T-helper 17 cell (primary cell): ENCODE data around the gene ARHGEF26. TPM values are rescaled to one million over a fixed set of nuclear protein-coding genes. Genes with fewer than 3 reads are reported as not detected.

Experiments used
- ATAC-seq: fragments of 150-1000 bp; cut with Tn5 transposase; 2 replicates; pipeline ENCODE4 v1.10.0; 2021; ENCODE audit warnings: mild to moderate bottlenecking, moderate library complexity
- DNase-seq, 3 donors: peaks; one replicate each; pipeline versions ENCODE4 v3.0.0 to v3.0.0-alpha.2; 2020 to 2021
- H3K9me3 ChIP-seq: one replicate; pipeline ENCODE4 v1.7.0; 2013; ENCODE audit warnings: low read length, mild to moderate bottlenecking; ENCODE audit not compliant: control insufficient read depth, poor library complexity, severe bottlenecking
- H3K27ac Mint-ChIP-seq: one replicate; pipeline ENCODE4 v1.8.0; 2022; ENCODE audit warnings: mild to moderate bottlenecking, moderate library complexity, mixed read lengths
- H3K27me3 Mint-ChIP-seq: one replicate; pipeline ENCODE4 v1.8.0; 2022; ENCODE audit warnings: mixed read lengths
- H3K36me3 Mint-ChIP-seq: one replicate; pipeline ENCODE4 v1.8.0; 2022; ENCODE audit warnings: low read depth, mixed read lengths
- H3K4me1 Mint-ChIP-seq: one replicate; pipeline ENCODE4 v1.8.0; 2022; ENCODE audit warnings: mild to moderate bottlenecking, mixed read lengths
- H3K4me3 Mint-ChIP-seq: one replicate; pipeline ENCODE4 v1.8.0; 2022; ENCODE audit warnings: mild to moderate bottlenecking, moderate library complexity, mixed read lengths
- total RNA-seq, 4 donors: library from RNA in 2 of 4; stranded (reverse) in 2 of 4; gene quantifications; one replicate each; pipeline ENCODE4 v1.2.3 and lab custom pipeline; 2022 to 2026

The ARHGEF26 gene
- total RNA-seq, 2 donors from 2014 or later: not detected

GRCh38 chr3:154100556-154100955 lies 20.6 kb upstream of the ARHGEF26 start:
- H3K36me3 Mint-ChIP-seq: no peaks in the 10 kb centered on the region
- DNase-seq (no peak), ATAC-seq (no peak)
- H3K4me1 Mint-ChIP-seq: peaks cover 2% of the 10 kb centered on the region
- H3K9me3 ChIP-seq: no peaks in the 10 kb centered on the region
- peaks cover 12% of the 10 kb centered on the region for H3K27me3 Mint-ChIP-seq
- no peak overlapping the region for H3K27ac Mint-ChIP-seq
- H3K4me3 Mint-ChIP-seq: no peak overlapping the region

- ATAC-seq (no peak), DNase-seq (no peak)
- H3K27me3 Mint-ChIP-seq: peaks cover 14% of the 10 kb centered on the region
- H3K4me3 Mint-ChIP-seq: no peak overlapping the region
- no peaks in the 10 kb centered on the region for H3K9me3 ChIP-seq
- no peak overlapping the region for H3K27ac Mint-ChIP-seq
- no peaks in the 10 kb centered on the region for H3K36me3 Mint-ChIP-seq
- H3K4me1 Mint-ChIP-seq: peaks cover 2% of the 10 kb centered on the region
These were observed 19.9 kb upstream of the ARHGEF26 start for GRCh38 chr3:154101250-154101649.

GRCh38 chr3:154102225-154102624 lies 19.0 kb upstream of the ARHGEF26 start:
- Mint-ChIP-seq H3K4me1 (no peaks in the 10 kb centered on the region), H3K27ac (no peak overlapping the region), H3K36me3 (no peaks in the 10 kb centered on the region), H3K4me3 (no peak overlapping the region), H3K27me3 (peaks cover 20% of the 10 kb centered on the region)
- H3K9me3 ChIP-seq: no peaks in the 10 kb centered on the region
- ATAC-seq (no peak), DNase-seq (no peak)

GRCh38 chr3:154105218-154105975 lies 15.8 kb upstream of the ARHGEF26 start:
- Mint-ChIP-seq H3K4me3 (no peak overlapping the region), H3K4me1 (no peaks in the 10 kb centered on the region), H3K27me3 (peaks cover 34% of the 10 kb centered on the region), H3K36me3 (no peaks in the 10 kb centered on the region), H3K27ac (no peak overlapping the region)
- ATAC-seq: no peak
- H3K9me3 ChIP-seq: no peaks in the 10 kb centered on the region
- DNase-seq: no peak

GRCh38 chr3:154111365-154111935 lies 9.7 kb upstream of the ARHGEF26 start:
- Mint-ChIP-seq H3K27me3 (peaks cover 55% of the 10 kb centered on the region), H3K36me3 (no peaks in the 10 kb centered on the region), H3K27ac (no peak overlapping the region), H3K4me1 (peaks cover 2% of the 10 kb centered on the region), H3K4me3 (no peak overlapping the region)
- H3K9me3 ChIP-seq: no peaks in the 10 kb centered on the region
- ATAC-seq: no peak
- DNase-seq: no peak

GRCh38 chr3:154112146-154112852 lies 8.9 kb upstream of the ARHGEF26 start:
- Mint-ChIP-seq H3K36me3 (no peaks in the 10 kb centered on the region), H3K4me3 (no peak overlapping the region), H3K27ac (no peak overlapping the region), H3K4me1 (peaks cover 2% of the 10 kb centered on the region), H3K27me3 (peaks cover 53% of the 10 kb centered on the region)
- no peaks in the 10 kb centered on the region for H3K9me3 ChIP-seq
- DNase-seq (no peak), ATAC-seq (no peak)

GRCh38 chr3:154113609-154114008 lies 7.6 kb upstream of the ARHGEF26 start:
- Mint-ChIP-seq H3K4me1 (peaks cover 2% of the 10 kb centered on the region), H3K4me3 (no peak overlapping the region), H3K27ac (no peak overlapping the region), H3K36me3 (no peaks in the 10 kb centered on the region), H3K27me3 (peaks cover 59% of the 10 kb centered on the region)
- ATAC-seq (no peak), DNase-seq (no peak)
- H3K9me3 ChIP-seq: no peaks in the 10 kb centered on the region

- Mint-ChIP-seq H3K27ac (no peak overlapping the region), H3K4me3 (no peak overlapping the region), H3K36me3 (no peaks in the 10 kb centered on the region), H3K4me1 (peaks cover 2% of the 10 kb centered on the region), H3K27me3 (peaks cover 68% of the 10 kb centered on the region)
- DNase-seq: no peak
- ATAC-seq: no peak
- H3K9me3 ChIP-seq: no peaks in the 10 kb centered on the region
These were observed 5.9 kb upstream of the ARHGEF26 start for GRCh38 chr3:154115332-154115731.

- Mint-ChIP-seq H3K36me3 (no peaks in the 10 kb centered on the region), H3K27me3 (peaks cover 75% of the 10 kb centered on the region), H3K27ac (no peak overlapping the region), H3K4me3 (peak overlapping the region; percentile 86), H3K4me1 (peaks cover 13% of the 10 kb centered on the region)
- ATAC-seq: no peak
- H3K9me3 ChIP-seq: no peaks in the 10 kb centered on the region
- no peak for DNase-seq
These were observed 1.2 kb upstream of the ARHGEF26 start for GRCh38 chr3:154119951-154120350.

GRCh38 chr3:154121701-154122551 lies 736 bp downstream of the ARHGEF26 start:
- Mint-ChIP-seq H3K36me3 (no peaks in the 10 kb centered on the region), H3K27ac (no peak overlapping the region), H3K4me1 (peaks cover 13% of the 10 kb centered on the region), H3K27me3 (peaks cover 85% of the 10 kb centered on the region), H3K4me3 (peak overlapping the region; percentile 86)
- no peaks in the 10 kb centered on the region for H3K9me3 ChIP-seq
- ATAC-seq: peak; percentile 61
- no peak for DNase-seq

GRCh38 chr3:154122552-154122911 lies 1.3 kb downstream of the ARHGEF26 start:
- peaks cover 80% of the 10 kb centered on the region for H3K27me3 Mint-ChIP-seq
- H3K4me1 Mint-ChIP-seq: peaks cover 13% of the 10 kb centered on the region
- H3K9me3 ChIP-seq: no peaks in the 10 kb centered on the region
- peak overlapping the region; percentile 86 for H3K4me3 Mint-ChIP-seq
- H3K36me3 Mint-ChIP-seq: no peaks in the 10 kb centered on the region
- ATAC-seq (no peak), DNase-seq (no peak)
- no peak overlapping the region for H3K27ac Mint-ChIP-seq

GRCh38 chr3:154122912-154123559 lies 1.8 kb downstream of the ARHGEF26 start:
- peak overlapping the region; percentile 86 for H3K4me3 Mint-ChIP-seq
- no peak for ATAC-seq

More at GRCh38 chr3:154122912-154123559, 1.8 kb downstream of the ARHGEF26 start:
- Mint-ChIP-seq H3K27ac (no peak overlapping the region), H3K4me1 (peaks cover 13% of the 10 kb centered on the region), H3K36me3 (no peaks in the 10 kb centered on the region), H3K27me3 (peaks cover 75% of the 10 kb centered on the region)
- H3K9me3 ChIP-seq: no peaks in the 10 kb centered on the region
- DNase-seq: no peak
